LoVo (cell line): Measurements from ENCODE around the gene DOK3.
"Not testable (repeated sequence)": the region's sequence is repeated elsewhere in the genome, so short reads cannot be mapped to it uniquely, and the experiment has no call there.

Experiments
- DNase-seq: peaks from one replicate; pipeline ENCODE4 v3.0.0-alpha.2; 2016; ENCODE audit warnings: low spot score

DOK3 gene

DNA sequence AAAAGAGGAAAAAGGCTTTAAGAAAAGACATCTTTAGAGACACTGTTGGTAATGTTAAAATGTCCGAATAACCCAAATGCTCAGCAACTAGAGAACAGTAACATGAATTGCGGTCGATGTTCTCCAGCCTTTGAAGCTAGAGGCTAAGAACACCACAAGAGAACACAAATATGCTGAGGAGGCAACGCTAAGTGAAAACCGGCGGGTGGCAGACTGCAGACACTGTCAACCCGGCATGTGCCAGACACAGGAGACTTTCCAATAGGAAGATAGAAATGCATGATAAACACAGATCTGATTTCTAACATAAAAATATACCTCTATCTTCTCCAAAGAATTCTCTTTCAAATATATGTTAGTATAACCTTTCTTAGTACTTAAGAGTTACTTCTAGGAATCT, 25.5 kb upstream of the DOK3 start:
- DNase-seq: no peak

GRCh38 chr5:177534433-177534832, 24.8 kb upstream of the DOK3 start:
- not testable (repeated sequence) for DNase-seq

DNA sequence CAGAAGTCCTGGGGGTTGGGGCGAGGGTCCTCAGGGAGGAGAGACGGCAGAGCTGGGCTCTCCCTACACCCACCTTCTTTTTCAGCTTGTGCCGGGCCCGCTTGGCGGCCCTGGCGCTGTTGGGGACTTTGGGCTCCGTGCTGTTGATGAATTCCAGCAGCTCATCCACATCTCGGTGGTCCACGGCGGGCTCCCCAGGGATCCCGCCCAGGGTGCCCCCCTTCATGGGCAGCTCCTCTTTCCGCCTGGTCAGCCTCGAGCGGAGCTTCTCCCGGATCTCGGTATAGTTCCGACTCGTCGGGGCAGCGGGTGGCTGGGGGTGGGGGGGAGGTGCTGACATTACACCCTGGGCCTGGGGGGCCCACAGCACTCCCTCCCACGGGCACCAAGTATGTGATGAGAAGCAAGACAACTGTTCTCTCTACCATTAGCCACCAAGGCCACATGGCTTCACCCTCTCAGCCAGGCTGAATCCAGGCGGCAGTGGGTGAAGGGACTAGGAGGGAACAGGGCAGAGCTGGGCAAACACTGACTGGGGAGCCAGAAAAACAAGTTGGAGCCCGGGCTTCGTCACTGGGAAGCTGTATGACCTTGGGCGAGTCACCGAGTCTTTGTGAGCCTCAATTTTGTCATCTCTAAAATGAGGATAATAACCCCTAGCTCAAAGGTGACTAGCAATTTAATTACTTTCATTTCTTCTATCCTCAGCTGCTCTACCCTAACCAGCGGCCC, 21.7 kb upstream of the DOK3 start:
- no peak for DNase-seq

DNA sequence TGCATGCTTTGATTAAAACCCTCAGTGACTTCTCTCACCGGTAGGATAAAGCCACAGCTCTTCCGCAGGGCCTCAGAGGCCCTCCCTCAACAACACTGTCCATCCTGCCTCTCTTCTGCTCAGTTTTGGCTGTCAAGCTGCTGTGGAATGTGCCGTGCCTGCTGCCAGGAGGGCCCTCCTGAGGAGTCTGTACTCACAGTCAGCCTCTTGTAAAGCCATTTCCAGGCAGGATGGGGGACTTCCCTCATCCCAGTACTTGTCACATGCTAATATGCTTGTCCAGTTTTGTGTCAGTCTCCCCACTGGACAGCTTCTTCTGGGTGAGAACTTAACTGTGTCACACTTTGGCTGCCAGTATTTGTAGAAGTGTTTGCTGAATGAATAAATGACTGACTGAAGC, 21.0 kb upstream of the DOK3 start:
- DNase-seq: no peak

- no peak for DNase-seq
These were observed 19.9 kb upstream of the DOK3 start for GRCh38 chr5:177529247-177530203.

- no peak for DNase-seq
These were observed 19.0 kb upstream of the DOK3 start for GRCh38 chr5:177528631-177529030.

DNA sequence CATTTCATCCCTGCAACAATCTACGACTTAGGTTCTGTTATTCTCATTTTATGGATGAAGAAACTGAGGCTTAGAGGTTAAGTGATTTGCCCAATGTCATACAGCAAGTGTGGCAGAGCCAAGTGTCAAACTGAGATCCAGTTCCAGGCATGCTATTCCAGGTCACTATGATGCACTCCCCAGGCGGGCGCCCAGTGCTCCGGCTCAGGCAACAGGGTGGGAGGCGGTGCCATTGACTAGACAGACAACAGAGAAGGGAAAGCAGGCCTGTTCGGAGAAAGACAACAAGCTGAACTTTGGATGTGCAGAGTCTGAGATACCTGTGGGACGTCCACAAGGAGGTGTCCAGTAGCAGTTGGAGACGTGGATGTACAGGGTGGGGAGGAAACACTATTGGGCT, 18.0 kb upstream of the DOK3 start:
- no peak for DNase-seq

GRCh38 chr5:177526791-177527190, 17.2 kb upstream of the DOK3 start:
- DNase-seq: no peak

DNA sequence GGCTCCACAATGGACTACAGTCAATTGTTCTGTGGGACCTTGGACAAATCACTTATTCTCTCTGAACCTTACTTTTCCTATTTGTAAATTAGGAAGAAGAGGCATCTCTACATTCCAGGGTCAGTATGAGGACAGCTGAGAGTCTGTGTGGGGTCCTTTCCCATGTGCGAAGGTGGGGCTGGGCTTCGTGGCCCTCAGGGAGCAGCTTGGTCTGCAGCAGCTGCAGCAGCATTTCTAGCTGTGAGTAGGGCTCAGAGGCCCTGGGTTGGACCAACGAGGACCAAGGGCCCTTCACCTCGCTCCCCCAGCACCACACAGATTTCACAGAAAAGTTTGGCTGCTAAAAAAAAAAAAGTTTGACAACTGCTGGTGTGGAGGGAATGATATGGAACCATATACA, 16.6 kb upstream of the DOK3 start:
- no peak for DNase-seq

DNA sequence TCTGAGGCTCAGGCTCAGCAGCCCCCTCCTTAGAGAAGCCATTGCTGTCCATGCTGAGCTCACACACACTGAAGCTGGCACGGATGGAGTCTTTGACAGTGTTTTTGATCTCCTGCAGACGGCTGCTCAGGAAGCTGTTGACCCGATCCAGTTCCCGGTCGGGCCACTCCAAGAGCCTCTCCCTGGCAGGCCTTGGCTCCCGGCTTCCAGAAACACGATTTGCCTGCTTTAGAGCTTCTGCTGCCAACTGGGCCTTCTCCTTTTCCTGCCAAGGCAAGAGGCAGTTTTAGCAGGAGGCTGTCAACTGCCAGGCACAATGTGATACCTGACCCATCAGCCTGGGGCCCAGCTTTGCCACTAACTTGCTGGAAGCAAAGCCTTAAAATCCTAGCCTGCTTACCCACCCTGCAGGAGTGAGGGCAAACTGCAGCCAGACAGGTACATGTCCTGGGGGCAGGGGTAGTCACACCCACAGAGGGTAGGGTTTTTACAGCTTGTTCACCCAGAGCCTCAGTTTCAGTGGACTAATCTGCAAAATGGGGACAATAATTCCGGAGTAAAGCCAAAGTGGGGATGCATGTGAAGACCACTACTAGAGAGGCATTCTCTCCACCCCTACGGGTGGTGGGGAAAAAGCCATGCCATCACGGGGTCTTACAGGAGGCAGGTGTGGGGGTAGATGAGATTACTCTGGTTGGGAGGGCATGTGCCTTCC, 15.5 kb upstream of the DOK3 start:
- DNase-seq: no peak

DNA sequence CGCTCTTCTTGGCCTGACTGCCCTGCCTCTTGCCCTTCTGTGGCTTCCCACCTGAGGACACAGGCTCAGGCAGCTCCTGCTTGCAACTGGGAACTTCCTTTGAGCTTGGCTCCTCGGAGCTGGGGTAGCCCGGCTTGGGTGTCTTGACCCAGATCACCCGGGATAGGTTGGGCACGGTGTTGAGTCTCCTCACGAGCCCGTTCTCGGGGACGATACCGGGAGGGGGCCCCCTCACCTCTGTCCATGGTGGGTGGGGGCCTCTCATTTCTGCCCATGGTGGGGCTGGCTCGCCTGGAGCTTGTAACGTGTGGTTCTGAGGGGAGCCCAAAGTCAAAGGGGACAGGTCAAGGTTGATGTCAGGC, 14.9 kb upstream of the DOK3 start:
- DNase-seq: no peak

DNA sequence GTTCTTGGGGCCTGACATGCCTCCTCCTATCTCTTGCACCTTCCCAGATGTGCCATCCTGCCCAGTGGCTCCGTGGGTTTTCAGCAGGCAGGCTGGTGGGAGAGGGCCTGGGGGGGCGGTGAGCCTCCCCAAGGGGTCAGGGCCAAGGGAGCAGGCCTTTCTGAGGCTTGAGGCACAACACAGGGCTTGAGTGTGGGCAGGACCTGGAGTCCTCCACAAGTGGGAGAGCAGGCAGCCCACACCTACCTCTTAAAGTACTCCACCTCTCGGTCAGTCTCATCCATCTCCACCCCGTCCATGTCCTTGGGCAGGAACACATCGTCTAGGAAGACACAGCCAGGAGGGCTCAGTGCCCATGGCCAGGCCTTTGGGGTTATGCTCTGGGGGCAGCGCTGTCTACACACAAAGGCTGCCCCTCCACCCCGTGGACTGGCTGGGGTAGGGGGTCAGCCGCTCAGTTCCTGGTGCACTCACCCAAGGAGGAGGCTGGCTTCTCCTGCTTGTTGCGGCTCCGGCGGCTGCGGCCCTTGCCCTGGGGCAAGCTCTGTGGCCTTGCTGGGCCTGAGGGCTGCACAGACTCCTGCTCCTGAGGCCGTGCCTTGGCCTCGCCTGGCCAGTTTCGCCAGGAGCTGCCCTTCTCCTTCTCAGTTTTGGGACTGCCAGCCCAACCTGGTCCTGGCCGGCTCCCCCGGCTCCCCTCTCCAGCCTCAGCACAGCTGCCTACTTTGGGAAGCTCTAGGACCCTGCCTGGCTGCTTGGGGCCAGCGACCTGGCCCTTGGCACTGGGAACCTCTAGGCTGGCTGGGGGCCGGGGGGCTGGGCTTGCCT, 14.3 kb upstream of the DOK3 start:
- DNase-seq: no peak

DNA sequence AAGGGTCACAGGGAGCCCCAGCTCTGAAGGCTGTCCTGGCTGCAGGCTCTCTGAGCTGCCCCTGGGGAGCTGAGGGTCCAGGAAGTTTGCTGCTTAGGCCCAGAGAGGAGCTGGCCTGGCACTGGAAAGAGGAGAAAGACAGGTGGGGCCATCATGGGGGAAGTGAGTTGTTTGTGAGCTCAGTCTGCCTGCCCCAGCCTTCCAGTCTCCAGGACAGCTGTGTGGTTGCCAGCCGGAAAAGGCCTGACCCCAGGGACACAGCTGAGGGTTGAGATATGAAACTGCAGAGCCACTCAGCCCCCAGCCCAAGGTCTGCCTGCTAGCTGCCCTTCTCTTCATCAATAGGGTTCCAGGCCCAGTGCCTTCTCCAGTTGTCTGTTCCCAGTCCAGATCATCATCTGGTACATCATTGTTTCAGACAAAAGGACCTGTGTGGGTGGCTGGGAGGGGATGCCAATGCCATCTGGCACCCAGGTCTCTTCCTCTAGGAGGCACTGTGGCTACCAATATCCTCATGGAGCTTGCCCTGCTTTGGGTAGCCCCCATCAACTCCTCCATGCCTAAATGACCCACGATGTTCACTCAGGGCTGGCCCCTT, 11.4 kb upstream of the DOK3 start:
- no peak for DNase-seq

DNA sequence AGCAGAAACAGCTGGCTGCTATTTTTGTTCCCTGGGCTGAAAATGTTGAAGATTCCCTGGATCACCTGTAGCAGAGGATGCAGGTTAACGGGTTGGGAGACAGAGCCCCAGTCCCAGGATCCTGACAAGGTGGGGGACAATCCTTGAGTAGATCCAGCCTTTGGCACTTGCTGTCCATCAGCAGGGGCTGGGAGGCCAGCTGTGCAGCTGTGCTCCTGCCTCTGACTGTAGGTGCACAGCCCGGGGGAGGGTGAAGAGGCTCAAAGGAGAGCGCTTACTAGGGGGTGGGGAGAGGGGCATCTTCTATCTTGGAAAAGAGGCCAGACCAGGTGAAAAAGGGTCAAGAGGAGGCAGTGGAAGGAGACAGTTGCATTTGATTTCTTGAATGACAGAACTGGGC, 10.6 kb upstream of the DOK3 start:
- no peak for DNase-seq

DNA sequence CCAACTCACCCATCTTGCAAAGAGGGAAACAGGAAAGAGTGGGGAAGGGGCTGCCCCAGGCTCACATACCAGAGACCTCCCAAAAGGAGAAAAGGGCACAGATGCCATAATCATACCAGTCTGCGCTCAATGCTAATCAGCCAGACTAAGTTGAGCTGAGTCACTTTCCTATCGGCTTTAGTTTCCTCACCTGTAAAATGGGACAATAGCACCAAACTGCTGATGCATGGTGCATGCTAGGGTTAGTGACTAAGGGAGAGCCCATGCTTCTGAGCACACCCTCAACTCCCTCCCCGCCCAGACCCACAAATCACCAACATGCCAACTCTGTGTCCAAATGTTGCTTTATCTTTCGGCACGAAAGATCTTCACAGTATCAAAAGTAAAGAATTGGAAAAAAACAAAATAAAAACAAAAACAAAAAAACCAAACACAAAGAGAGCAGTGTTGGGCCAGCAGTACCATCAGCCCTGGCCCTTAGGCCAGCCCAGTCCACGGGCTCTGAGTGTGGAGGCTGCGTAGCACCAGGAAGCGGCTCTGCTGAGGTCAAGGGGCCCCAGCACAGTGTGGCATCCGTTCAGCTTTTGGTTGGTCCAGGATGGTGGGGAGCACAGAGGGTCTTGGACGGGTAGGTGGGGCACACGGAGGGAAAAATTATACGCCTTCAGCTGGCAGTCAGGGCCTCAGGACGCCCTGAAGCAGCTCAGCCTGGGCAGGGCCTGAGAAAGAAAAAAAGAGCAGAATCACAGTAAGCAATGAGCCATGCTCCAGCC, 10.0 kb upstream of the DOK3 start:
- DNase-seq: no peak

DNA sequence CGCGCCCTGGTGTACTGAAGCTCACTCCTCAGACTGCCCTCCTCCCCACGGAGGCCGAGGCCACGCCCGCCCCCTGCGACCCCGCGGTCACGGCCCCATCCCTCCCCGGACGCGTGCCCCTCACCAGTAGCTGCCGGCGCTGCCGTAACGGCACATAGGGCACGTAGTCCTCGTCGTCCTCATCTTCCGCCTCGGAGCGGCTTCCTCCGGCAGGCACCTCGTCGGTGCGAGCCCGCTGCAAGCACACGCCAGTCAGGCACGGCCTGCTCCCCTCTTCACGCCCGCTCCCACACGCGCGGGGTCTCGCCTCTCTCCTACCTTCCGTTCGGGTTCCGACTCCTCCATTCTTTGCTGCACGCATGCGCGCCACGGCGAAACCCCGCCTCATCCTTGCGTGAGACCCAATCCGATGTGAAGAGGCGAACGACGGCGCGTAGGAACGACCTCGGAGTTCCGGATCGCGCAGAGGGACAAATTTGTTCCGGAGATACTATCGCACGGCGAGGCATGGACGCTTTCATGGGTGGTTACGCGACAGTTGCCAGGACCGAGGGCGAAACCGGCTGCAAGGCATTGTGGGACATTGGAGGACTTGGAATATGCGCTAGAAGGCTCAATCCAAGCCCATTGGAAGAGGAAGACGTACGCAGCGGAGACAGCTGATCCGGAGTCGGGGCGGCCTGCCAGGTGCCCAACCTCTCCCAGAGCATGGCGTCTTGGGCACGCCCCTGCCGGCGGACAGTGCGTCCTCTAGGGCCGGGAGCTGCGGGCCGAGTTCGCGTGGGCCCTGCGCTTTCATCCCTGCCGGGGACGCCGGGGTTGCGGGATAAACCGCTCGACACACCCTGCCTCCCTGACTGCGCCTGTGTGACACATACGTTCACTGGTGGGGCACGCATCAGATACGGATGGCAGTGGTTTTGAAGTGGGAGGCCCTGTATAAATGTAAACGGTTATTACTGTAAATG, 7.3 kb upstream of the DOK3 start, which contains the start of gene DDX41:
TSS of gene DDX41 (minus strand) at position 361 of the 968 bp plus-strand sequence. CDS start at position 345, 16 bp downstream.
- peak; percentile 98 for DNase-seq

DNA sequence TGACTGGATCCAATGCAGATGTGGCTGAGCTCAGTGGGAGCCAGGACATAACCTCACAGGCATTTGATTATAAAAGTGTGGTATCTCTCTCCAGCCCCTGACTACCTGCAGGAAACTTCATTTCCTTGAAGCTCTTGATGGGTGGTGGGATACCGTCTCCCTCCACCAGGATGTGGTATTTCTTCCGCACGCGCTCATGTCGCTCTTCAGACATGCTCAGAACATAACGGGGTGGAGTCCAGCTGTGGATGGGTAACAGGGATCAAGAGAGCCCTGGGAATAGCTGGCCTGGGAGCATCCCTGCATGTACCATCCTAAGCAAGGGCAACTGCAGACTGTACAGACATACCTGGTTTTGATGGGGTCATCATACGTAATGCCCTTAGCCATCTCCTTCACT, 6.0 kb upstream of the DOK3 start:
- no peak for DNase-seq

- no peak for DNase-seq
These were observed 4.9 kb upstream of the DOK3 start for GRCh38 chr5:177514541-177514940.

- no peak for DNase-seq
These were observed 3.9 kb upstream of the DOK3 start for GRCh38 chr5:177513500-177513899.
